AG04450 (cell line): ENCODE data around the gene TNK2. TPM values are rescaled to one million over a fixed set of nuclear protein-coding genes. Genes with fewer than 3 reads are reported as not detected.

Experiments used
- CTCF ChIA-PET: fragments of 300-600, 350-600 bp; formaldehyde crosslinking; extraction: SDS; loops from one replicate; lab custom pipeline; 2022; ENCODE audit warnings: antibody characterized with exemption, inconsistent platforms; lab: Charles Lee
- POLR2A ChIA-PET: fragments of 350-600 bp; formaldehyde crosslinking; extraction: SDS; loops from one replicate; lab custom pipeline; 2021; ENCODE audit warnings: antibody characterized with exemption, inconsistent platforms; lab: Yijun Ruan, JAX
- DNase-seq: peaks from one replicate; pipeline ENCODE4 v3.0.0-alpha.2; 2011; ENCODE audit warnings: low read depth, low spot score
- H3K27ac ChIP-seq: one replicate; pipeline ENCODE4 v1.5.1; 2012; ENCODE audit warnings: low read depth, low read length, control low read depth
- H3K27me3 ChIP-seq: one replicate; pipeline ENCODE4 v1.6.0; 2012; ENCODE audit warnings: low read length; ENCODE audit not compliant: control insufficient read depth, insufficient read depth
- H3K4me3 ChIP-seq: 2 replicates; pipeline ENCODE4 v1.5.1; 2011; ENCODE audit warnings: mild to moderate bottlenecking, low read depth, low read length, control low read depth
- H3K9me3 ChIP-seq: 2 replicates; pipeline ENCODE4 v1.5.1; 2012; ENCODE audit warnings: low read length; ENCODE audit not compliant: control insufficient read depth, insufficient read depth
- CTCF ChIP-seq: IDR thresholded peaks from 2 replicates; pipeline ENCODE4 v1.5.1; 2011; ENCODE audit warnings: low read depth, low read length, control low read depth, inconsistent platforms
- polyA plus RNA-seq: library from polyadenylated mRNA; depleted of rRNA; stranded (reverse); fragments of >200 nt; gene quantifications from 2 replicates; pipeline ENCODE4 v1.2.3, GENCODE V29; 2011

The TNK2 gene
- polyA plus RNA-seq, 1 experiment, result 2.7 TPM

GRCh38 chr3:195855471-195856409 lies 52.6 kb downstream of the TNK2 start:
- no peak for TF ChIP-seq CTCF
- Histone ChIP-seq H3K9me3 (no peaks in the 10 kb centered on the region; the same call in 1 of the 2 replicates), H3K27ac (no peak overlapping the region), H3K27me3 (no peaks in the 10 kb centered on the region), H3K4me3 (no peak overlapping the region)
- CTCF ChIA-PET, result interaction anchor here (11.1 kb wide), 1 partner anchor 36 kb away, joined by 143 read pairs; no protein-coding TSS in a partner anchor
- no peak for DNase-seq
- POLR2A ChIA-PET, result no interaction called here

- no peaks in the 10 kb centered on the region for H3K9me3 ChIP-seq
- TF ChIP-seq CTCF, result no peak
- POLR2A ChIA-PET, result interaction anchor here (0.5 kb wide), 1 partner anchor 40 kb away, joined by 4 read pairs; no protein-coding TSS in a partner anchor
- DNase-seq, result no peak
- no peak overlapping the region for H3K4me3 ChIP-seq
- H3K27me3 ChIP-seq, result no peaks in the 10 kb centered on the region
- CTCF ChIA-PET, result interaction anchor here (1.0 to 11.1 kb wide), 3 partner anchors 9 to 218 kb away, joined by 3 to 143 read pairs (median 3); no protein-coding TSS in a partner anchor
- H3K27ac ChIP-seq, result no peak overlapping the region
These were observed 53.6 kb downstream of the TNK2 start for GRCh38 chr3:195854628-195855294.

- Histone ChIP-seq H3K4me3 (no peak overlapping the region), H3K27ac (no peak overlapping the region), H3K27me3 (no peaks in the 10 kb centered on the region), H3K9me3 (no peaks in the 10 kb centered on the region)
- ChIA-PET CTCF (interaction anchor here (0.6 to 11.1 kb wide), 4 partner anchors 9 to 219 kb away, joined by 3 to 143 read pairs (median 3); no protein-coding TSS in a partner anchor), POLR2A (interaction anchor here (0.5 kb wide), 1 partner anchor 41 kb away, joined by 4 read pairs; no protein-coding TSS in a partner anchor)
- DNase-seq, result no peak
- no peak for TF ChIP-seq CTCF
These were observed 54.4 kb downstream of the TNK2 start for GRCh38 chr3:195853996-195854395.

DNA sequence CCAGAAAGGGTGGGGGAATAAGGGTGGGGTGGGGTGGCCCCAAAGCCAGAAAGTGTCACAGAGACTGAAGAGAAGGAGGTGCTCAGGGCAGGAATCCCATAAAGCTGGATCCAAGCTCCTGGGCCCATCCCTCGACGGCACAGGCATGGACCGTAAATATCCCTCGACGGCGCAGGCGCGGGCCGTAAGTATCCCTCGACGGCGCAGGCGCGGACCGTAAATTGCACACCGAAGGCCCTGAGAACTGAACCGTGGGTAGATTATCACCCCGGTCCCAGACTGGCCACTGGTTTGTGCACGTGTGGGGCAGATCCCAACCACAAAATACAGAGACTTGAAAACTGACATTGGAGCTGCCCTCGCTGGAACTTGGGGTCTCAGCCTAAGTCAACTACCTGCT lies 55.3 kb downstream of the TNK2 start:
- Histone ChIP-seq H3K27me3 (no peaks in the 10 kb centered on the region), H3K9me3 (no peaks in the 10 kb centered on the region), H3K4me3 (no peak overlapping the region), H3K27ac (no peak overlapping the region)
- no peak for DNase-seq
- CTCF ChIA-PET, result interaction anchor here (0.6 to 11.1 kb wide), 3 partner anchors 9 to 59 kb away, joined by 3 to 143 read pairs (median 20); no protein-coding TSS in a partner anchor
- POLR2A ChIA-PET, result no interaction called here
- TF ChIP-seq CTCF, result no peak
